Daoy (cell line): Measurements from ENCODE around the gene CMTM2. TPM values are rescaled to one million over a fixed set of nuclear protein-coding genes. Genes with fewer than 3 reads are reported as not detected.
A peak's percentile ranks its signal among the peaks of the same experiment; 100 is the strongest.
"Not testable (repeated sequence)": the region's sequence is repeated elsewhere in the genome, so short reads cannot be mapped to it uniquely, and the experiment has no call there.

Source experiments
- DNase-seq: peaks from one replicate; pipeline ENCODE4 v3.0.0-alpha.2; 2015; ENCODE audit warnings: low read depth
- total RNA-seq: library from RNA; depleted of rRNA; stranded (reverse); fragments of >200 nt; shearing (Covaris generic); gene quantifications from 2 replicates; pipeline ENCODE4 v1.2.3, GENCODE V29; 2014

CMTM2 gene
- total RNA-seq, 1 experiment from 2014 or later: not detected

- DNase-seq: no peak
Measured at GRCh38 chr16:66605979-66606751, 26.9 kb downstream of the CMTM2 start.

GRCh38 chr16:66608241-66609138 lies 29.2 kb downstream of the CMTM2 start:
- peak; percentile 88 for DNase-seq

GRCh38 chr16:66609139-66609510 lies 29.9 kb downstream of the CMTM2 start:
- DNase-seq: no peak

- DNase-seq: no peak
Measured at GRCh38 chr16:66610111-66610820, 31.0 kb downstream of the CMTM2 start.

GRCh38 chr16:66611911-66612310 lies 32.6 kb downstream of the CMTM2 start:
- not testable (repeated sequence) for DNase-seq

- no peak for DNase-seq
Measured at GRCh38 chr16:66612422-66612821, 33.2 kb downstream of the CMTM2 start.

- DNase-seq: no peak
Measured at GRCh38 chr16:66614161-66614802, 35.0 kb downstream of the CMTM2 start.

- DNase-seq: no peak
Measured at GRCh38 chr16:66616169-66616568, 36.9 kb downstream of the CMTM2 start.

- DNase-seq: no peak
Measured at GRCh38 chr16:66616592-66616991, 37.3 kb downstream of the CMTM2 start.

GRCh38 chr16:66617010-66617434 lies 37.8 kb downstream of the CMTM2 start:
- no peak for DNase-seq

- DNase-seq: no peak
Measured at GRCh38 chr16:66617728-66618127, 38.5 kb downstream of the CMTM2 start.

- peak; percentile 88 for DNase-seq
Measured at GRCh38 chr16:66618588-66619375, 39.5 kb downstream of the CMTM2 start.

GRCh38 chr16:66619534-66620428 lies 40.5 kb downstream of the CMTM2 start:
- peak; percentile 51 for DNase-seq

GRCh38 chr16:66620429-66620795 lies 41.1 kb downstream of the CMTM2 start:
- no peak for DNase-seq

- DNase-seq: no peak
Measured at GRCh38 chr16:66621973-66622372, 42.7 kb downstream of the CMTM2 start.

- no peak for DNase-seq
Measured at GRCh38 chr16:66622863-66623262, 43.6 kb downstream of the CMTM2 start.

GRCh38 chr16:66623755-66624154 lies 44.5 kb downstream of the CMTM2 start:
- DNase-seq: no peak

- DNase-seq: not testable (repeated sequence)
Measured at GRCh38 chr16:66627611-66628378, 48.5 kb downstream of the CMTM2 start.

- no peak for DNase-seq
Measured at GRCh38 chr16:66629856-66630255, 50.6 kb downstream of the CMTM2 start.
